Middle frontal gyrus (tissue), 1 donor: ENCODE measurements around the gene DLK2.
A peak's percentile ranks its signal among the peaks of the same experiment; 100 is the strongest.
"Not testable (repeated sequence)": the region's sequence is repeated elsewhere in the genome, so short reads cannot be mapped to it uniquely, and the experiment has no call there.

Experiments used
- DNase-seq: peaks from one replicate; pipeline ENCODE4 v3.0.0-alpha.2; 2015; ENCODE audit warnings: low spot score; ENCODE audit errors: extremely low spot score

DLK2 gene

DNA sequence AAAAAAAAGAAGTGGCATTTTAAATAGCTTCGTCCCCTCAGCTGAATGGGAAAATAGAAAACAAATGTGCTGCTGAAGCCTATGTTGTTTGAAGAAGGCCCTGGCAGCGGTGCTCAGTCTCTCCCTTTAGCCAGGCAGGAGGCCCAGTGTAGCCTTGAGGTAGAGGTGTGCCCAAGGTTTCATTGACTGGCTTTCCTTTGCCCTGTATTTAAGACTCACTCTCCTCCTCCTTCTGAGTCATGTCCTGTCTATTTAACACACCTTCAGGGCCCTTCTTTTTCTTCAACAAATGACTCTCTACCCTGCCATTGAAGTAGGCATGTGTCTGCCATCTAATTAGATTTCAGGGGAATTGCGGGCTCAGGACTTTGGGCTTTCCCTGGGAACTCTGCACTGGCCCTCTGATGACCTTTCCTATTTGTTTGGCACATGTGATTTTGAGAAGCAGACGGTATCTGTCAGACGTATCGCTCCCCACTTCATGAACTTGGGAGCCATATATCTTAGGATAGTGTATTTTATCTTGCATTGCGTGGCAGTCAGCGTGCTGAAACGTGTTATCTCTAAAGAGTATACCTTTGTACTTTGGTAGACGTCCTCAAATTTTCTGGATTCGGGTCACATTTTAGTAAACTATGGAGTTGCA is 26.4 kb upstream of the DLK2 start:
- no peak for DNase-seq

DNA sequence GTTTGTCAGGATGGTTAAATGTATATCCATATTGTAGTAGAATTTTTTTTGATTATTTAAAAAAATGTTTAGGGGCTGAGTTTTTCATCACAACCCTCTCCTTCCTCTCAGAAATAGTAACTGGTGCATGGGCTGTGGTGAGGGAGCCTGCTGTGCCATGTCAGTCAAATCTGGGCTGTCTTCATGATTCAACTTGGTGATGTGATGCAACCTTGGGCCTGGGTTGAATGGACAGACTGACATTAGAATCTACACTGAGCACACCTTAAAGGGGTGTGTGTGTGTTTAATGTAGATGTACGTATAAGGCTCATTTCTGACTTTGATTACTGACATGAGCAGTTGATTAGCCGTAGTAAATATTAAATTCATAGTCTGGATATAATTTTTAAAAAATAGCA is 25.7 kb upstream of the DLK2 start:
- no peak for DNase-seq

- no peak for DNase-seq
Observed at GRCh38 chr6:43478008-43478372, 22.6 kb upstream of the DLK2 start.

DNA sequence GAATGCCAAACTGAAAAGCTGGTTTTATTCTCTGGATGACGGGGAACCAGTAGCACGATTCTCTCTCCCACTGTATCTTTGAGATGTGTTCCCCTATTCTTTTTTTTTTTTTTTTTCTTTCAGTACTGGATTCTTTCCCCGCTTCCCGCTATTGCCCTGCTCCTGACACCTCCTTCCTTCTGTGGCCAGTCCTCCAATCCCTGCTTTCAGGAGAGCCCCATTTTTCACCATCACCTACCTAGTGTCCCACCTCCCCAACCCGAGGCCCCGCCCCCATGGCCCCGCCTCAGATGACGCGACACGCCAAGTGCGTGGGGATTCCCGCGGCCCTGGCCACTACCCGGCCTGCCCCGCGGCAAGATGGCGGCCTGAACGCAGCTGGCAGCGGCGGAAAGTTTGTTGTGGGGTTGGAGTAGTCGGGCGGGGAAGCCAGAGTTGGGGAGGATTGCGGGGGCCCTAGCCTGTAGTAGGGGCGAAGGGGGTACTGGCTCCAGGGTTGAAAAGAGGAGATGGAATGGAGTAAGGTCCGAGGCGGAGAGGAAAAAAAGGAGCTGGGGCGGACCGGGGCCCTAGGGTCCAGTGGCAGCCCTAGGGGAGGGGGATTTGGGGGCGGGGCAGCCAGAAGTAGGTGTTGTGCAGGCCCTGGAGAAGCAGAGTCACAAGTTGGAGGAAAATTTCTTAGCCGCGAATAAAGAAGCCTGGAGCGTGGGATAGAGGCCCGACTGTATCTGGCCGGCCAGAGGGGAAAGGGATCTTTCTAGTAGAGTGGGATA is 22.1 kb upstream of the DLK2 start, which contains the start of gene TJAP1:
TJAP1 (plus strand) TSS at position 336 of the 773 bp plus-strand sequence. CDS start 21,432 bp downstream, outside the sequence.
- DNase-seq, result peak; percentile 84

- no peak for DNase-seq
Observed at GRCh38 chr6:43476746-43477145, 21.4 kb upstream of the DLK2 start.

DNA sequence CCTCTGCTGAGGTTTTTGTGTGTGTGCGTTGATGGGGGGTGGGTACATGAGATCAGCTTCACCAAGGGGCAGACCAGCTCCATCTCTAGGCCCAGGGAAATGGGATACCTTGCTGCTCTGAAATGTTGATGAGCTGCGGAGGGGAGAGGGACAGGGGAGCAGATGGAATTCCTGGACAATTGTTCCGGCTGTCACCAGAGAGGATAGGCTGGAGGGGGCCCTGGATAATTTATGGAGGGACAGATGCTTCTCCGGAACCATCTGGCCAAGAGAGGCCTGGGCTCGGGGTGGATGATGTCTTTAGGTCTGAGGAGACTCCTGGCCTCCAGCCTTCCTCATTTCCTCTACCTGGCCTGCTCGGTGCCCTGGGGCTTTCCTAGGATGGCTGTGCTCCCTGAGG is 20.2 kb upstream of the DLK2 start:
- DNase-seq, result no peak

GRCh38 chr6:43472515-43472914 is 17.2 kb upstream of the DLK2 start:
- DNase-seq, result no peak

- DNase-seq, result no peak
Observed at GRCh38 chr6:43471399-43471798, 16.1 kb upstream of the DLK2 start.

- no peak for DNase-seq
Observed at GRCh38 chr6:43469947-43470346, 14.6 kb upstream of the DLK2 start.

- DNase-seq, result no peak
Observed at GRCh38 chr6:43468748-43469681, 13.7 kb upstream of the DLK2 start.

DNA sequence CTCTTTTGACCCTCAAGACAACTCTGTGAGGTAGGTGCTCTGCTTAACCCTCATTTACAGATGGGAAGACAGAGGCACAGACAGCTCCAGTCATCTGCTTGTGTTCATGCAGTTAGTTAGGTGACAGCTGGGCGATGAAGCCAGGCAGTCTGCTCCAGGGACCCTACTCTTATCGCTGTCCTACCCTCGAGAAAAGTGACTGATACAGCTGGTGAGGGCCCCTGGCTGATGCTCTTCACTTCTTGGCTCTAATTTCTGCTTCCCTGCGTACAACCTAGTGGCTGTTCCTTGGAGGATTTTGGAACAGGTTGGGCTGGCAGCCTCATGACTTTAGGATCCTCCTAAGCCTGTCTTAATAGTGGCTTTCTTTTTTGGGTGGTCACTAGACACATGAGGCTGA is 12.9 kb upstream of the DLK2 start:
- DNase-seq, result no peak

DNA sequence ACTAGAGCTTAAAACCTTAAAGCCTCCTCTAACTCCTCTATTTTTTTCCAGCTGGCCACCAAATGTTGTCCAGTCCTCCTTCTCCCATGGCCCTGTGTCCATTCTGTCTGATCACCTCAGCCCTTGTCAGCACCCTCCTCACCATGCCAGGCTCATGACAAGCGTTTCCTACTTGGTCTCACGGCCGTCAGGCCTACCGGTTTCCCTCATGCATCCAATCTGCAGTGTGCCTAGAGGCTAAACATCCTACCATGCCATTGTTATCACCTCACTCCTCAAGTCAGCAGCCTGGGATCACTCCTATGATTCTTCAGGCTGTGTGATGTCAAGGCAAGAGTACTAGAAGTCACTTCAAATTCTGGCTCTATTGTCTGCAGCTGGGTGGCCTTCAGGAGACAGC is 12.4 kb upstream of the DLK2 start:
- no peak for DNase-seq

GRCh38 chr6:43467265-43467664 is 11.9 kb upstream of the DLK2 start:
- not testable (repeated sequence) for DNase-seq

- DNase-seq, result no peak
Observed at GRCh38 chr6:43465948-43466347, 10.6 kb upstream of the DLK2 start.

DNA sequence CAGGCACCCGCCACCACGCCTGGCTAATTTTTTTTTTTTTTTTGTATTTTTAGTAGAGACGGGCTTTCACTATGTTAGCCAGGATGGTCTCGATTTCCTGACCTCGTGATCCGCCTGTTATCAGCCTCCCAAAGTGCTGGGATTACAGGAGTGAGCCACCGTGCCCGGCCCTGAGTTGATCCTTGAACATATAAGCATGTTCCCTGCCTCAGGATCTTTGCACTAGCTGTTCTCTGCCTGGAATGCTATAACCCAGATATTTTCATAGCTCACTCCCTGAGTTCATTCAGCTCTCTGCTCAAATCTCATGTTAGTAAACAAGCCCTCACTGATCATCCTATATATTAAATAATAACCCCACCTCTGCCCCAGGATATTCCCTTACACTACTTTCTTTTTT is 9.0 kb upstream of the DLK2 start:
- DNase-seq, result no peak

GRCh38 chr6:43461936-43462335 is 6.6 kb upstream of the DLK2 start:
- DNase-seq, result no peak

DNA sequence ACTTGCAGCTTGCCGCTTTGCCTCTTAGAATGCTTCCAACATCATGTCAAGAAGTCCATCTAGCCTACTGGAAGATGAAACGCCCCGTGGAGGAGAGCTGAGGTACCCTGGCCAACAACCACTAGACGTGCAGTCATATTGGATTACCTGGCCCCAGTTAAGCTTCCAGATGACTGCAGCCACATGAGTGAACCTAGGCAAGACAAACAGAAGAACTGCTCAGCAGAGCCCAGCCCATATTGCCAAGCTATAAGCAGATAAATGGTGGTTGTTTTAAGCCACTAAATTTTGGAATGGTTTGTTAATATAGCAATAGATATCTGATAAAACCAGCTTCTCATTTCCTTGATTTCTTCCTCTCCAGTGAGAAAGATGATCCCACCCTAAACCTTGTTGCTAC is 4.7 kb upstream of the DLK2 start:
- DNase-seq, result no peak

DNA sequence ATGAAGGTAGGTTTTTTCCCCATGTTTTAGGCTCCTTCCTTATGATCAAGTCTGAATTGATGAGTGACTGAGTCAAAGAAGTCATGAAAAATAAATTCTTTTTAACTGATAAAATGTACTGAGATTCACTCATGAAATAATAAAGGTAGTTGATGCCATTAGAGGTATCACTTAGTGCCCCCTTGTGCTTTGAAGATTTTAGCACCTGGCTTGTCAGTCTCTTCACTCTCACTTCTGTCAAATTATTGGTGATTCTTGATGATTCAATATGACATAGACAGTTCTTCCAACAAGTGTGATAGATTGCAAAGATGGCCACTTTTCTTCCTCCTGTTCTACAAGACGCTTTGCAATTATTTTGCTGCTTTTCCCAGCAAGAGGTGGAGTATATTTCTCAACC is 4.2 kb upstream of the DLK2 start:
- no peak for DNase-seq

DNA sequence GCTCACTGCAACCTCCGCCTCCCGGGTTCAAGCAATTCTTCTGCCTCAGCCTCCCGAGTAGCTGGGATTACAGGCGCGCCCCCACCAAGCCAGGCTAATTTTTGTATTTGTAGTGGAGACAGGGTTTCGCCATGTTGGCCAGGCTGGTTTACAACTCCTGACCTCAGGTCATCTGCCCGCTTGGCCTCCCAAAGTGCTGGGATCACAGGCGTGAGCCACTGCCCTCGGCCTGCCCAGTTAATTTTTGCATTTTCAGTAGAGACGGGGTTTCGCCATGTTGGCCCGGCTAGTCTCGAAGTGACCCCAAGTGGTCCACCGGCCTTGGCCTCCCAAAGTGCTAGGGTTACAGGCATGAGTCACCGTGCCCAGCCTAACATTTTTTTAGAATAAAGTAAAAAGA is 2.8 kb upstream of the DLK2 start:
- DNase-seq, result not testable (repeated sequence)

DNA sequence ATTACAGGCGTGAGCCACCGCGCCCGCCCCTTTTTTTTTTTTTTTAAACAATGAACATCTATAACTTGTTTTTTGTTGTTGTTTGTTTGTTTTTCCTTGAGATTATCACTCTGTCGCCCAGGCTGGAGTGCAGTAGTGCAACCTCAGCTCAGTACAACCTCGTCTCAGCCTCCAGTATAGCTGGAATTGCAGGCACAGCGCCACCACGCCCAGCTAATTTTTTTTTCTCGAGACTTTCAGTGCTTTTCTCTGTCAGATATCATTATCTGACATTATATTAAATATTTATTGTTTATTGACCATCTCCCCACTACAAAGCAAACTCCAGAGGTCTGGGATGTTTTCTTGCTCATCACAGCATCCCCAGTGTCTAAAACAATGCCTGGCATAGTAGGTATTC is 2.3 kb upstream of the DLK2 start:
- no peak for DNase-seq

DNA sequence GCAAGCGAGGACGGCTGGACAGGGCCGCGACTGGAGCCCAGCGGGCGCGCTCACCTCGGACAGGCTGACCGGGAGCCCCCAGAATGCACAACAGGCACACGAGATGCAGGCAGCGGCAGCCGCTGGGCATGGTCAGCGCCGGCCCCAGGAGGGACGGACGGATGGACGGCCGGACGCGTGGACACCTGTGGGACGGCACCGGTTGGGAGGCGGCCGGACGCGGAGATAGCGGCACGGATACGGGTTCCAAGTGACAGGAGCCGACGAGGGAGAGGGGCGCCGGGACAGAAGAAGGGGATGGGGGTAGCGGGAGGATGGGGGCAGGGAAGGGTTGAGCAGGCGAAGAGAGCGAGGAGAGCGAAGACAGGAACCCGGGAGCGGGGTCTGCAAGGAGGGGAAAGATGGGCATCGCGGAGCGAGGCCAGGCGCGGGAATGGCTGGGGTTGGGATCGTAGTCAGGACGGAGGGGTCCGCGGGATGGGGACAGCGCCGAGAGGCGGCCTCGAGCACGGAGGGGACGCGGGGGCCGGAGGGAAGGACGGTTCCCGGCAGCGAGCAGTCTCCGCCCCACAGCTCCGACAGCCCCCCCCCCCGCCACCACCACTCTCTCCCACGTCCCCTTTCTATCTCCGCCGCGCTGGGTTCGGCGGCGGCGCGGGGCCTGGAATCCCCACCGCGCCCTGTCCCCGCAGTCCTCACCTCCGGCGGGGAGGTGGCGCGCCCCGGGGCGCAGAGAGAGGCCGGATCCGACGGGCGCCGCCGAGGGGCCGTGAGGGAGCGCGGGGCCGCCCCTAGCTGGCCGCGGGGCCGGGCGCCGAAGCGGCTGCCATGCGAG is 435 bp downstream of the DLK2 start:
- DNase-seq, result peak; percentile 66
